Cardiac septum (tissue), 1 donor: ENCODE measurements around the gene UNKL. TPM values are rescaled to one million over a fixed set of nuclear protein-coding genes. Genes with fewer than 3 reads are reported as not detected.
A peak's percentile ranks its signal among the peaks of the same experiment; 100 is the strongest.

Source experiments
- DNase-seq: peaks from one replicate; pipeline ENCODE4 v3.0.0-alpha.2; 2020; ENCODE audit warnings: low spot score
- intact Hi-C: fragments of 100-400 bp; cut with DNase I; formaldehyde crosslinking; loops from one replicate; pipeline ENCODE4 v1.14.0; 2022
- total RNA-seq: library from RNA; stranded (reverse); fragmentation: NEBNext Ultra II Directional; extraction: Animal tissue kit (Norgen Biotek cat#: 25700); gene quantifications from one replicate; pipeline ENCODE4 v1.2.1, GENCODE V29; 2021
- donor health status: DM: no; HTN: no; CAD: no.

UNKL gene
- total RNA-seq, 1 donor from 2014 or later, result 7.4 TPM

GRCh38 chr16:1383556-1383955 lies 30.9 kb downstream of the UNKL start:
- intact Hi-C loops, result no loop called here
- DNase-seq, result no peak

GRCh38 chr16:1381612-1382406 lies 32.7 kb downstream of the UNKL start:
- DNase-seq, result no peak
- intact Hi-C loops, result no loop called here

- intact Hi-C loops, result no loop called here
- no peak for DNase-seq
Observed at GRCh38 chr16:1380195-1380594, 34.3 kb downstream of the UNKL start.

- DNase-seq, result peak; percentile 82
- intact Hi-C loops, result no loop called here
Observed at GRCh38 chr16:1379304-1380076, 35.0 kb downstream of the UNKL start.

DNA sequence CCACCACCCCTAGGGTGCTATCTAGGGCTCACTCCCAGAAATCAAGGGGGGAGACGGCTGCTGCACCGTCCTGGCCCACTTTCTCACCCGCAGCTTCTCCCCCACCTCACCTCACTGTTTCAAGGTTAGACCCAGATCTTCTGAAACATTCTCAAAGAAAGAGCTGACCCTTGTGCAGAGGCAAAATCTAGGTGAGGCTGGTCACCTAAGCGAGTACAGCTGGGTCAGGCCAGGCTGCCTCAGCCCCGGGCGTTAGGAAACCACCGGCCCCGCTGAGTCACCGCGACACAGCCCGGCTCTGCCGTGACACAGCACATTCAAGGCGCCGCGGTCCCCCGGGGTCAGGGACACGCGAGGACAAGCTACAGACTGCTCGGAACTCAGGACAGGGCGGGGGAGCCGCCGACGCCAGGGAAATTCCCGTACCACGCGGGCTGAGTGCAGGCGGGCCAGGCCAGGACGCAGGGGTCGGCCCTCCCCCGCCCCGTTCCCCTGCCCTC lies 35.6 kb downstream of the UNKL start:
- DNase-seq, result peak; percentile 91
- intact Hi-C loops, result no loop called here

DNA sequence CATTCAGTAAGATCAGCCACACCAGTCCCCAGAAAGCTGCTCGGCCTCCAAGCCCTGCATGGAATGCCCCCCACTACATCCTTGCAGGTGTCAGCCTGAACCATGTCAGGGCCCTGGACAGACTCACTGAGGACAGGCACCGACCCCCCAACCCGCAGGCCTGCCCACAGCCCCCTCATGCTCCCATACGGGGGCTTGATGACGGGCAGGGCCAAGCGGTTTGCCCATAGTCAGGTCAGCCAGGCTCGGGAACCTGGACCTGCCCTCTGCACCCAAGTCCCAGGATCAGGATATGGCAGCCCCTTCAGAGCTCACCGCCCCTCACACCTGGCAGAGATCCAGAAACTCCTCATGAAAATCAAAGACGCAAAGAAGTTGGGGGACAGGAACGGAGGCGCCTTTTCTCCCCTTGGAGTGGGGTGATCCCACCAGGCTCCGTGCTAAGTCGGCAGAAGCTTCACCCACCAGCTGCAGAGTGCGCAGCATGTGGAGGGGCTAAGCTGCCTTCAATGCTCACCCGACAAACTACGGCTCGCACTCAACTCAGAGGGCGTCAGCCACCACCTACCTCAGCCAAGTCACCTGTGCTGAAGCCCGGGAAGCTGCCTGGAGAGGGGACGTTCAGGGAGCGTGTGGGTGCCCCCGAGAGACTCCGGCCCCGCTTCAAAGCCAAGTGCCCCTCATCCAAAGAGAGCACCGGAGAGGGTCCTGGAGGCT lies 36.3 kb downstream of the UNKL start:
- intact Hi-C loops, result no loop called here
- DNase-seq, result no peak

DNA sequence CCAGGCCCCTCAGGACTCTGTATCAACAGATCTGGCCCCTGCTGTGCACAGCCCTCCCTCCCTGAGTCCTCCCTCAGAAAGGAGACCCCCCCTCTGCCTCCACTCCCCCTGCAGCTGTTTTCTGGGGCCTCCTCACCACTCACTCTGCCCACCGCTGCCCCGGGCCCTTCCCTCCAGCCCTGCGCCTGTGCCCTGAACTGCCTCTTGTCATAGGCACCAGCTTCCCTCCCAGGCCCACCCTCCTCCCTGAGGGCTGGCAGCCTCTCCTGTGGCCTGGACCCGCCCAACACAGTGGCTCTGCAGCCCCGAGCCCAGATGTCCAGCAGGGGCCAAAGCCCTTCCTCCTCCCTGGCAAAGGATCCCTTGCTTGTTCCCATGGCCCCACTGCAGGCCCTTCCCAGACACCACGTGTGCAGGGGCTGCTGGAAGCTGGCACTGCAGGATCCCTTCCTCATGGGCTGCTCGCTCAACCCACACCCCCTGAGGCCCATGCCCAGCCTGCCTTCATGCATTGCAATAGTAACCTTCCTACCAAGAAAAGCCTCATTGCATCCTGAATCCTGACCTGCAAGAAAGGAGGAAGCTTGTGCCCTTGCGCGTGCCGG lies 37.0 kb downstream of the UNKL start:
- no peak for DNase-seq
- intact Hi-C loops, result no loop called here

- intact Hi-C loops, result no loop called here
Observed at GRCh38 chr16:1375741-1376410, 38.6 kb downstream of the UNKL start.

DNA sequence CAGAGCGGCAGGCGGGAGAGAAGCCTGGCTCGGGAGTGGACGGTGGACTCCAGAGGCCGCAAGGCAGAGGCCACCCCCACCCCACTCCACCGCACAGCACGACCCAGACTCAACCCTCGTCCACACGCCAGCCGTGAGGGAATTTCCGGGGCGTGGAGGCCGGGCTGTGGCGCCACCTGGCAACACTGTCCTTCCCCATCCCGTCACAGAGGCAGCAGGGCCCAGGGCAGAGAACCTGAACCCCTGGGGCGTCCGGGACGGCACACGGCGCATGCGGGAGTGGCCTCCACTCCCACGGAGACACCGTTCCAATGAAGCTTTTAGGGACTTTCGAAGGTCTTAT lies 39.2 kb downstream of the UNKL start:
- no peak for DNase-seq
- intact Hi-C loops, result no loop called here

More at GRCh38 chr16:1375741-1376410, 38.6 kb downstream of the UNKL start:
- DNase-seq, result no peak

DNA sequence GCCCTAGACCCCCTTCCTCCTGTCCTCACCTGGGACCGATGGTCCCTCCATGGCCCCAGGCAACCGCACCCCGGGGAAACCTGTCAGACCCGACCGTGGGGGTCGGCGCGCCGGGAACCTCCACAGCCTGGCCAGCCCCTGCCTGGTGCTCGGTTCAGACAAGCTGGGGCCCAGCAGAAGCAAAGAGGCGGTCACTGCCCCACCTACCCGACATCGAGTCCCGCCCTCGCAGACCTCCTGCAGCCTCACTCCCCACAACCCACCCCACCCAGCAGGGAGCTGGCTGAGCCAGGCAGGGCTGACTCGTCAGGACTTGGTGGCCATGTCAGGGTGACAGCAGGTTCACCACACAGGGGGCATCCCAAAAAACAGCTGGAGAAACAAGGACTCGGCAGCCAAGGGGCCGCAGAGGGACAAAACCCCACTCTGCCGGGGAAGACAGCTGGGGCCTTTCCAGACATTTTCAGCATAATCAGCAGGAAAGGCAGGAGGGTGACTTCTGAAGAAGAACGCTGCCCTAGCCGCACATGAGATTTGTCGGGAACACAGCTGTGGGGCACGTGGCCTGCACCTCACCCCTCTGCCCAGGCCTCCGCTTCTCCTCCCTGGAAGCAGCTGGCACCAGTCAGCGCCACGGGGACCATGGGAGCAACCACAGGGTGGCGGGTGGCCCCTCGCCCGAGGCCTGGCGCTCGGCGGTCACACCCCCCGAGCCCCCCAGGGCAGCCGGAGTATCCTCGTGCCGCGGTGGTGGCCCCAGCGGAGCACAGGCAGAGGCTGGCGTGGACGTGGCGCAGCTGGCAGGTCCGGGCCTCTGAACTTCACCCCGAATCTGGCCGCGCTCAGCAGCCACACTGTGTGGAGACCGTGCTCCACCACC lies 39.8 kb downstream of the UNKL start:
- intact Hi-C loops, result no loop called here
- no peak for DNase-seq

DNA sequence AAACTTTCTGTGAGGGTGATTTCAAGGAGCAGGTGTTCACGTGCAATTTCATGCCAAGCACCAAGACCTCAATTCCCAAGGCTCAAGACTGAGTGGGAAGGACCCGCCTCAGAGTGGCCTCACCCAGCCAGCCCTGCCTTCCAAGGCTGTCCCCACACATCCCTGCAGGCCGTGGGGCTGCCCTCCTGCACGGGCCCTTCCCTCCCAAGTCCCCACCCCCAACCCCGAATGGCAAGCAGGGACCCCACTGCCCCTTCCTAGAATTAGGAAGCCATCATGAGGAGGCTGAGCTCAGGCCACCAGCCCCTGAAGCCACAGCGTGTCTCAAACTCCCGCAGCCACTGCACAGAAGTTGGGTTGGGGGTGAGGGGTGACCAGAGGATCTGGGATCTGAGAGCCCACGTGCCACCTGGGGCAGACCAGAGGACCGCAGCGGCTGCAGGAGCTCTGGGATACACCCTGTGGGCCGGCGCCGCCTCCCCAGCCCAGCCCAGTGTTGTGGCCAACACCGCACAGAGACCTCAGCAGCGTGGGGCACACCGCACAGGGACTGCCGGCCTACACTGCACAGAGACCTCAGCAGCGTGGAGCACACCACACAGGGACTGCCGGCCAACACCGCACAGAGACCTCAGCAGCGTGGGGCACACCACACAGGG lies 42.1 kb downstream of the UNKL start:
- intact Hi-C loops, result no loop called here

GRCh38 chr16:1371054-1371978 lies 43.2 kb downstream of the UNKL start:
- intact Hi-C loops, result no loop called here
- no peak for DNase-seq

More for the DNA sequence above, 42.1 kb downstream of the UNKL start:
- DNase-seq, result no peak

- DNase-seq, result no peak
- intact Hi-C loops, result no loop called here
Observed at GRCh38 chr16:1367486-1368174, 46.9 kb downstream of the UNKL start.

DNA sequence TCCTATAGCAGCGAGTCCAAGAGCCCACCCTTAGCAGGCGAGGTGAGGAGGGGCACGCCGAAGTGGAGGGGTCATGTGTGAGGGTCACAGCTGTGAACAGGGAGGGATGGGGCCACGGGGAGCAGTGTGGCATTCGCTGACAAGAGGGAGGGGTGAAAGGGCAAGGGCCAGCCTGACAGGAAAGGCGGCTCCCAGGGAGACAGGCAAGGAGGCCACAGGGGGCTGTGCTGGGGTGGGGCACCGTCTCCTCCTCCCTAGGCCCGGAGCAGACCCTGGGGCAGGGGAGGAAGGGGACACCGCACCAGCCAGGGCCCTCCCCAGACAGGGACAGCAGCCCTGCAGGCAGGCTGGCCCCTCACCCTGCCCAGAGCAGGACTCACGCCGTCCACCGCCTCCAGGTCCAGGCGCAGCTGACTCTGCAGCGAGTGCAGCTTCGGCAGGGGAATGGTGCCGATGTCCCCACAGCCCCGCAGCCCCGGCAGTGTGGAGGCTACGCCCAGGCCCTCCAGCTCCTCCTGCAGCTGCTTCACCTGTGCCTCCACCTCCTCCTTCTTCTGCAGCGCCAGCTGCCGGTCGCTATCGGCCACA lies 47.7 kb downstream of the UNKL start:
- intact Hi-C loops, result no loop called here
- no peak for DNase-seq

DNA sequence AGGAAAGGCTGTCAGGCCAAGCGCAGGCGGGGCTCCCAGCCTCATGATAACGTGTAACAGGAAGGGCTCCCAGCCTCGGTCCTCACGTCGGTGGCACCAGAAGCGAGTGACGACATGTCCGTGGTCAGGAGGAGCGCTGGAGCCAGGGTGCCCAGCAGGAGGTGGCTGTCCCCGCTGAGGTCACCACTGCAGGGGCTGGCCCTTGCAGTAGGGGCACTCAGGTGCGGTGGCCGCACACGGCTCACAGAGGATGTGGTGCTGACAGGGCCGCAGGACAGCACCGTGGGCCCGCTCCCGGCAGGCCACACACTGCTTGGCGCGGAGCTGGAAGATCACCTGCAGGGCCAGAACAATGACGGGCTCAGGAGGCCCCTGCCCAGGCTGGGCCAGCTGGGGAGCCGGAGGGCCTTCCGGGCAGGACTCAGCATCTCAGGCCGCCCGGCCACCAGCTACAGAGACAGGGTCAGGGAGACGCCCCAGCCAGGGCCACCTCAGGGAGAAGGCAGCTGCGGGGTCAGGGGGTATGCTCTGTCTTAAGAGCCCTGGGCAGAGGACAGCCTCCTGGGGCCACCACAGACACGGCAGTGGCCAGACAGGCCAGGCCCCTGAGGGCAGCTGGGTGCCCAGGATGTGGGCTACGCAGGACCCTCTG lies 48.3 kb downstream of the UNKL start:
- DNase-seq, result no peak
- intact Hi-C loops, result no loop called here
